Transverse colon (tissue), 4 donors: ENCODE measurements around the gene DPH6. TPM values are rescaled to one million over a fixed set of nuclear protein-coding genes. Genes with fewer than 3 reads are reported as not detected.
A peak's percentile ranks its signal among the peaks of the same experiment; 100 is the strongest.

Source experiments
- DNase-seq: peaks from one replicate; pipeline ENCODE4 v3.0.0-alpha.2; 2019
- H3K27ac ChIP-seq, 4 donors: fragments of 200-600 bp; sonication (generic); 2 replicates each; pipeline ENCODE4 v1.5.1; 2016 to 2018; ENCODE audit warnings: inconsistent platforms in 4 of 4
- H3K27me3 ChIP-seq: fragments of 200-600 bp; sonication (generic); 2 replicates; pipeline ENCODE4 v1.5.1; 2017; ENCODE audit warnings: inconsistent platforms
- H3K36me3 ChIP-seq, 4 donors: fragments of 200-600 bp; sonication (generic); 2 replicates each; pipeline ENCODE4 v1.5.1; 2017 to 2019; ENCODE audit warnings: inconsistent platforms in 4 of 4
- H3K4me1 ChIP-seq, 4 donors: fragments of 200-600 bp; sonication (generic); 2 replicates each; pipeline ENCODE4 v1.5.1; 2017 to 2020; ENCODE audit warnings: inconsistent platforms in 4 of 4
- H3K4me3 ChIP-seq, 4 donors: fragments of 200-600 bp; sonication (generic); 1 replicate in 1 of 4; 2 replicates in 3 of 4; pipeline versions ENCODE4 v1.5.1 to v1.6.1; 2017 to 2019; ENCODE audit warnings: inconsistent platforms in 4 of 4
- H3K9me3 ChIP-seq, 2 donors: fragments of 200-600 bp; sonication (generic); 2 replicates each; pipeline ENCODE4 v1.5.1; 2017 to 2019; ENCODE audit warnings: inconsistent platforms in 2 of 2
- EP300 ChIP-seq: sonication (generic); formaldehyde crosslinking; IDR thresholded peaks from one replicate; pipeline ENCODE4 v1.6.1; 2017; ENCODE audit warnings: antibody characterized with exemption, low read depth
- POLR2A ChIP-seq: fragments of 450-650 bp; IDR thresholded peaks from one replicate; pipeline ENCODE4 v1.6.1; 2016; ENCODE audit warnings: antibody characterized with exemption, mild to moderate bottlenecking, moderate library complexity
- POLR2AphosphoS5 ChIP-seq, 3 donors: sonication (generic); formaldehyde crosslinking; IDR thresholded peaks; one replicate each; pipeline ENCODE4 v1.6.1; 2016; ENCODE audit warnings: antibody characterized with exemption in 3 of 3
- WGBS, 2 donors: methylation state at CpG; one replicate each; pipeline ENCODE4 v1.1.5; 2018; ENCODE audit warnings: low coverage in 1 of 2; 5-methylcytosine and 5-hydroxymethylcytosine counted together
- in situ Hi-C, 4 donors: fragments of 200-750 bp; cut with MboI; loops; one replicate each; pipeline versions ENCODE4 v1.15.0 to v1.15.1; 2017; ENCODE audit warnings: low sequenced_read_pairs in 3 of 4, low pct_ligation_motif_present in 1 of 4, low pct_unique_long_range_greater_than_20kb in 1 of 4
- intact Hi-C: fragments of 100-400 bp; cut with DNase I; formaldehyde crosslinking; loops from one replicate; pipeline ENCODE4 v1.15.1; 2023; ENCODE audit warnings: low total_unique reads
- total RNA-seq, 4 donors: library from RNA; depleted of rRNA; stranded (reverse); fragments of >200 nt; gene quantifications; one replicate each; pipeline ENCODE4 v1.1.0, GENCODE V29; 2016
- TF ChIP-seq, protein P1 (sequence below), 5 experiments: fragments of 200-600 bp in 3 of 5; fragments of 450-650 bp in 2 of 5; sonication (generic) in 3 of 5; IDR thresholded peaks; 1 replicate in 2 of 5; 2 replicates in 3 of 5; pipeline ENCODE4 v1.5.1; 2016 to 2017; ENCODE audit warnings: antibody characterized with exemption in 5 of 5, inconsistent platforms in 3 of 5, mild to moderate bottlenecking in 2 of 5, moderate library complexity in 1 of 5

Gene DPH6
- total RNA-seq, 4 donors from 2014 or later, result 20.6 to 76.7 (median 39.9) TPM

DNA sequence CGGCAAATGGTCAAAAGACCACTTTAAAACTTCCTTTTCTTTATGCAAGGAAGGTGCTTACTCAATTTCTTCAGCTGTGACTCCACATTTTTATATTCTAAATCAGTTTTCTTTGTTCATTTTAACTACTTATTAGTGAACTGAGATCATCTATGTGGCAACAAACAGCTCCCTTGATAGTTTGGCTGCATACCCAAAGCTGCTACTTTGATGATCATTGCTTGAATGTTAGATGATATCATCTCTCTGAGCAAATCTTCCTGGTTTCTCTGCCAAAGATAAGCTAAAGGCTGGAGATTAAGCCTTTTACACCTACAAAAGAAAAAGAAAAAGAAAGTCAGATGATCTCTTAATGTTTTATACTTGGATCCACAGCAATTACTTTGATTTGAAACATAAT is 95.5 kb downstream of the DPH6 start:
- Histone ChIP-seq H3K27me3 (no peaks in the 10 kb centered on the region), H3K4me1 (peaks cover 0 to 9% (median 0%) of the 10 kb centered on the region in 4 donors), H3K9me3 (no peaks in the 10 kb centered on the region), H3K4me3 (no peak overlapping the region), H3K36me3 (no peaks in the 10 kb centered on the region), H3K27ac (no peak overlapping the region)
- in situ Hi-C loops (no loop called here), intact Hi-C loops (no loop called here)
- DNase-seq, result no peak
- WGBS, 2 donors, result 46 to 67% methylated on average over 1 of the region's 1 CpG
- TF ChIP-seq, protein P1, sequence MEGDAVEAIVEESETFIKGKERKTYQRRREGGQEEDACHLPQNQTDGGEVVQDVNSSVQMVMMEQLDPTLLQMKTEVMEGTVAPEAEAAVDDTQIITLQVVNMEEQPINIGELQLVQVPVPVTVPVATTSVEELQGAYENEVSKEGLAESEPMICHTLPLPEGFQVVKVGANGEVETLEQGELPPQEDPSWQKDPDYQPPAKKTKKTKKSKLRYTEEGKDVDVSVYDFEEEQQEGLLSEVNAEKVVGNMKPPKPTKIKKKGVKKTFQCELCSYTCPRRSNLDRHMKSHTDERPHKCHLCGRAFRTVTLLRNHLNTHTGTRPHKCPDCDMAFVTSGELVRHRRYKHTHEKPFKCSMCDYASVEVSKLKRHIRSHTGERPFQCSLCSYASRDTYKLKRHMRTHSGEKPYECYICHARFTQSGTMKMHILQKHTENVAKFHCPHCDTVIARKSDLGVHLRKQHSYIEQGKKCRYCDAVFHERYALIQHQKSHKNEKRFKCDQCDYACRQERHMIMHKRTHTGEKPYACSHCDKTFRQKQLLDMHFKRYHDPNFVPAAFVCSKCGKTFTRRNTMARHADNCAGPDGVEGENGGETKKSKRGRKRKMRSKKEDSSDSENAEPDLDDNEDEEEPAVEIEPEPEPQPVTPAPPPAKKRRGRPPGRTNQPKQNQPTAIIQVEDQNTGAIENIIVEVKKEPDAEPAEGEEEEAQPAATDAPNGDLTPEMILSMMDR (IDR thresholded peaks at IDR 0.05), result no peak
- TF ChIP-seq POLR2AphosphoS5 (IDR thresholded peaks at IDR 0.05), result no peak
- no peak for TF ChIP-seq EP300
- no peak for TF ChIP-seq POLR2A

DNA sequence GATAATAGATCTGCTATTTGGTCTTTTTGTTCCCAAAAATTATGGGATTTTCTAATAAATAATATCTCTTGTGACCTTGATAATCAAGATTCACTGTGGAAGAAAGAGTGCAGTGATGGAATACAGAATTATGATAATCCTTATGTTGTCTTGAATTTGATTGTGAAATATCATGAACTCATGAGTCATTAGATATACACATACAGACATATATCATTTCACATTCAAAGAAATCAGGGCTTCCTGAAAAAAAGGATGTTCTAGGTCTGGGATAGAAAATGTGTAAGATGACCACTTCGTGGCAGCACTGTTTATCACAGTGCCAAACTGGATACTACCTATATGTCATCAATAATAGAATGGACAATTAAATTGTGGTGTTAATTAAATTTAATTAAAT is 97.7 kb downstream of the DPH6 start:
- in situ Hi-C loops, result loop anchor here (10.0 to 25.0 kb wide), 4 partner anchors 161 to 373 kb away; partner anchors contain the start of gene NANOGP8 (in 2 of the 4)

DNA sequence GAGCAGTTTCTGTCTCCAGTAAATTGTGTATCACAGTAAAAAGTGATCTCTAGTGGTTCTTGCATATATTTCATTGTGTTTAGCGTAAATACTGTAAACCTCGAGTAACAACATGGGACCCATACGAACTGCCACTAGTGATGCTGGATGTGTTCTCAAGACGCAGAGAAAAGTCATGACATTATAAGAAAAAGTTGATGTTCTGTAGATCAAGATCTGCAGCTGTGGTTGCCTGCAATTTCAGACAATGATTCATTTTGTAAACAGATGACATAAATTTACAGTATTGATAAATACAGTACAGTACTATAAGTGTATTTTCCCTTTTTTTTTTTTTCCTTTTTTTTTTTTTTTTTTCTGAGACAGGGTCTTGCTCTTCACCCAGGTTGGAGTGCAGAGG is 100.1 kb downstream of the DPH6 start:
- H3K4me3 ChIP-seq, result no peak overlapping the region
- no peak for DNase-seq
- 59% methylated on average over 4 of the region's 4 CpGs; no CpG with 5 or more reads in 1 of the 2 donors for WGBS, 2 donors
- H3K36me3 ChIP-seq, result no peaks in the 10 kb centered on the region
- TF ChIP-seq, protein P1 (IDR thresholded peaks at IDR 0.05), result no peak
- TF ChIP-seq EP300, result no peak
- no peak for TF ChIP-seq POLR2A
- TF ChIP-seq POLR2AphosphoS5 (IDR thresholded peaks at IDR 0.05), result no peak
- H3K27ac ChIP-seq, result no peak overlapping the region
- H3K27me3 ChIP-seq, result no peaks in the 10 kb centered on the region
- intact Hi-C loops, result loop anchor here (10.0 kb wide), 1 partner anchor 371 kb away; no protein-coding TSS in a partner anchor
- H3K9me3 ChIP-seq, result no peaks in the 10 kb centered on the region
- H3K4me1 ChIP-seq, result peaks cover 0 to 11% (median 0%) of the 10 kb centered on the region in 4 donors
- in situ Hi-C loops, result loop anchor here (10.0 to 25.0 kb wide), 4 partner anchors 159 to 371 kb away; partner anchors contain the start of gene NANOGP8 (in 2 of the 4)

More for the DNA sequence above, 97.7 kb downstream of the DPH6 start:
- Histone ChIP-seq H3K27ac (no peak overlapping the region), H3K27me3 (no peaks in the 10 kb centered on the region), H3K36me3 (no peaks in the 10 kb centered on the region), H3K9me3 (no peaks in the 10 kb centered on the region), H3K4me3 (no peak overlapping the region), H3K4me1 (peaks cover 0 to 13% (median 0%) of the 10 kb centered on the region in 4 donors)
- WGBS, 2 donors, result 94 to 100% methylated on average over 1 of the region's 1 CpG
- intact Hi-C loops, result loop anchor here (10.0 kb wide), 1 partner anchor 373 kb away; no protein-coding TSS in a partner anchor
- DNase-seq, result no peak
- TF ChIP-seq, protein P1 (IDR thresholded peaks at IDR 0.05), result no peak
- no peak for TF ChIP-seq POLR2AphosphoS5 (IDR thresholded peaks at IDR 0.05)
- no peak for TF ChIP-seq POLR2A
- no peak for TF ChIP-seq EP300

DNA sequence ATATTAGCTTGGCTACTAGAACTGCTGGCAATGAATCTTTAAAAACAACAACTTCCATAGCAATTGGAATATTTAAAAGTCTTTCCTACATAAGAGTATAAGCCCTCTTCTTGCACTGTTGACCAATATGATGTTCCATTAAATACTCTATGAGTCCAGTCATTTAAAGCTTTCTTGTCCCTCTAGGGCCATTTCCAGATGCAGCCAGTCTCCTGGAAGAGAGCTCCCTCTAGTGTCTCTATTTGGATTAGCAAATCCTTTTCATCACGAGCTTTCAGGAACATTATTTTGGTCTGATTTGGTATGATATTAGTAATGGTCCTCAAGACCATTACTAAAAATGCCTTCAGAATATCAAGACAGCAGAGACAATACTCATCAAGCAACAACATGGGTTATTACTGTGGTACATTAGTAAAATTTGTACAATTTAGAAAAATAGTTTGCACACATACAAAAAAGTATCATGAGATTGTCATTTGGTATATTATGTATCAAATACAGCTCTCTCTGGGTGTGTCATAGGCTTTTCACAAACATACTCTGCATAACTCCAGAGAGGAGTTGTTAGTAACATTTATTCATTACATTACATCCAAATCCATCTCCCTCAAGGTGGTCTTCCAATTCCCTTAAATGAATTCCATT is 101.3 kb downstream of the DPH6 start:
- Histone ChIP-seq H3K9me3 (no peaks in the 10 kb centered on the region), H3K4me3 (no peak overlapping the region), H3K36me3 (no peaks in the 10 kb centered on the region), H3K27me3 (no peaks in the 10 kb centered on the region), H3K4me1 (peaks cover 0 to 5% (median 0%) of the 10 kb centered on the region in 4 donors), H3K27ac (no peak overlapping the region)
- TF ChIP-seq, protein P1 (IDR thresholded peaks at IDR 0.05), result peak; percentile 72 to 82 (median 75)
- TF ChIP-seq EP300, result no peak
- no peak for TF ChIP-seq POLR2AphosphoS5 (IDR thresholded peaks at IDR 0.05)
- TF ChIP-seq POLR2A, result no peak
- WGBS, 2 donors, result 18% methylated on average over 1 of the region's 1 CpG; no CpG with 5 or more reads in 1 of the 2 donors
- DNase-seq, result no peak
- in situ Hi-C loops, result loop anchor here (10.0 to 25.0 kb wide), 4 partner anchors 157 to 370 kb away; partner anchors contain the start of gene NANOGP8 (in 2 of the 4)
- intact Hi-C loops, result loop anchor here (5.0 to 10.0 kb wide), 2 partner anchors 147 to 370 kb away; no protein-coding TSS in a partner anchor
